Sciatic nerve (tissue), 2 donors: Measurements from ENCODE around the gene ANK2. TPM values are rescaled to one million over a fixed set of nuclear protein-coding genes. Genes with fewer than 3 reads are reported as not detected.

Source experiments
- ATAC-seq: fragments of 200-7000 bp; cut with Tn5 transposase; one replicate; pipeline ENCODE4 v1.9.1; 2020; ENCODE audit warnings: mild to moderate bottlenecking, moderate library complexity
- DNase-seq: peaks from one replicate; pipeline ENCODE4 v3.0.0-alpha.2; 2020; ENCODE audit warnings: low spot score
- intact Hi-C: fragments of 100-400 bp; cut with DNase I; formaldehyde crosslinking; loops from one replicate; pipeline ENCODE4 v1.14.2; 2022
- total RNA-seq: library from RNA; stranded (reverse); fragmentation: NEBNext Ultra II Directional; extraction: Animal tissue kit (Norgen Biotek cat#: 25700); gene quantifications from one replicate; pipeline ENCODE4 v1.2.1, GENCODE V29; 2021
- donor health status: DM: no; HTN: no; CAD: no.
- donor health status: DM: no; HTN: no; CAD: no.

The ANK2 gene
- total RNA-seq, 1 donor from 2014 or later: 121 TPM

DNA sequence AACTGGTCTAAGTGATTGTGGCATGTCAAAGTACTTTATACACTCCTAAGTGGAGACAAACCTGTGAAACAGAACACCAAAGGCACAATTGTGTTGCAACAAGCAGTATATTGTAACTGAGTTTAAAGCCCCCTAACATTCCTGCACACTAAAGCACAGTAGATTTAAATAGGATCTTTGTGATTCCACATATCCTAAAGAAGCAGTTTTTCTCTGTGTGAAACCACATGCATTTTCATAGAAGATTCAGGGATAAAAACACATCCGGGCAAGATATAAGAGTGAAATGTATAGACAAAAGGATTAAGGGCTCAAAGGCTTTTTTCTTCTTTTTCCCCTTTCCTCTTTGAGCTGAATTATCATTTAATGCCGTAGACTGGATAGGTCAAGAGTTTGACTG lies 82.2 kb downstream of the ANK2 start:
- intact Hi-C loops: no loop called here
- ATAC-seq (no peak), DNase-seq (no peak)

DNA sequence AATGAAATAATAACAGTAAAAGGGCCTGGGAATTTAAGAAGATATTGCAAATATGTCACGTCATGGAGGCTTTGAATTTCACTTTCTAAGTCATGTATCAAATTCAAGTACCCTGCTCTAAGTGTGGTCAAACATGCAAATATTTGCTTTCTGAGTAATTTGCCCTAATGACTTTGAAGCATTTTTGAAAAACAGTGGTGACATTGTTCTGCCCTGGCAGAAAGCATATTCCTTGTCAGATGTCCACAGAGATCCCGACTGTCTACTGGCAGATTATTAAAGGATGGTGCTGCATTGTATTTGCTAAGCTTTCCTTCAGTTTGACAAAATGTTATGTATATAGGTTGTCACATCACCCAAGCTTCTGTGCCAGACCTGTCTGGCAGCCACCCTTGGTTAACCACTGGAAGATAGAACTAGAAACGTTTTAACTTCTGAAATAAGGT lies 92.5 kb downstream of the ANK2 start:
- ATAC-seq (peak; percentile 79), DNase-seq (no peak)
- intact Hi-C loops: no loop called here

DNA sequence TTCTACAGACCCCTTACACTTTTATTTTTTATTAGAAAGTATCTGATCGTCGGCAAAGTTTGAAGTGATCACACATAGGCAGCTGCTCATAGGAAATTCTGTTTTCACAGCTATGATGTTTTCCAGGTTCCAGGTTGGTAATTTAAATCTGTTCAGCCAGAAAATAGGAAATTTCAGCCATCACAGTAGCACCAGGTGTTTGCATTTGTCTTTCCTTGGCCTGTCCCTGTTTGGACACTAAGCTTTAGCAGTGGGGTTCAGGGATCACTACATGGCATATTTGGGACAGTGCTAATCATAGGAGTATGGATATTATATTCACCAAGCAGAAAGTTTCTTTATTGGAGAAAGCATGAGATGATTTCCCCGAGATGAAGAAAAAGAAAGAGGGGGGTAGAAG lies 92.9 kb downstream of the ANK2 start:
- ATAC-seq: no peak
- no peak for DNase-seq
- intact Hi-C loops: no loop called here

DNA sequence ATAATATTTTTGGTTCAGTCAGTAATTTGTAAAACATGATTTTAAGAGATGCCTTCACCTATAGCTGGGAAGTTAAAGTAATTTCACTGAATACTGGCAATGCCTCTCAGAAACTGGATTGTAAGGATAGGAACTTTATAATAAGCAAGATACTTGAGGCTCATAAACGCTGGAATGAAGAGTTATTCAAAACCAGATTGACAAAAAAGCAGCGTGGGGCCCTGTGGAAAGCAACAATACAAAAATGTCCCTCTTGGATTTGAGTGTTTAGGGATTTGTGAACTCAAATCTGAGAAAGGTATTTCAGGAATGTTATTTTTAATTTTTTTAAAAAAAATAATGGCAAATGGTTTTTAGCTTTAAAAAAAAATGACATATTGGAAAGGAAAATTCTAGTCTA lies 94.6 kb downstream of the ANK2 start:
- DNase-seq: no peak
- intact Hi-C loops: no loop called here
- ATAC-seq: no peak

DNA sequence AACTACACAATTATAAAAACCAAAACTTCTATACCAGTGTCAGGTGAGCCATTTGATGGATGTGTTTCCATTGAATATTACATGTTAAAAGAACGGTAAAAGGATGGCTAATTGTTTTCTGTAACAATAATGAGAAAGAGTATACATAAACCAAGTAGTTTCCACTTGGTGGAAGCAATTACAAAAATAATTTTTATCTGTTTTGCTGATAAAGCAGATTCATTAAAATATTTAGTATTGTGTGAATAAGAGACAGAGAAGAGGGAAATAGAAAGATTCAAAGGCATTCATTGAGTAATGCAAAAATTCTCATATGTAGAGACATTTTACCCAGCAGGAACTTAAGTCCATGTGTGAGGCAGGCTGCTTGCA lies 95.7 kb downstream of the ANK2 start:
- no peak for ATAC-seq
- intact Hi-C loops: no loop called here

DNA sequence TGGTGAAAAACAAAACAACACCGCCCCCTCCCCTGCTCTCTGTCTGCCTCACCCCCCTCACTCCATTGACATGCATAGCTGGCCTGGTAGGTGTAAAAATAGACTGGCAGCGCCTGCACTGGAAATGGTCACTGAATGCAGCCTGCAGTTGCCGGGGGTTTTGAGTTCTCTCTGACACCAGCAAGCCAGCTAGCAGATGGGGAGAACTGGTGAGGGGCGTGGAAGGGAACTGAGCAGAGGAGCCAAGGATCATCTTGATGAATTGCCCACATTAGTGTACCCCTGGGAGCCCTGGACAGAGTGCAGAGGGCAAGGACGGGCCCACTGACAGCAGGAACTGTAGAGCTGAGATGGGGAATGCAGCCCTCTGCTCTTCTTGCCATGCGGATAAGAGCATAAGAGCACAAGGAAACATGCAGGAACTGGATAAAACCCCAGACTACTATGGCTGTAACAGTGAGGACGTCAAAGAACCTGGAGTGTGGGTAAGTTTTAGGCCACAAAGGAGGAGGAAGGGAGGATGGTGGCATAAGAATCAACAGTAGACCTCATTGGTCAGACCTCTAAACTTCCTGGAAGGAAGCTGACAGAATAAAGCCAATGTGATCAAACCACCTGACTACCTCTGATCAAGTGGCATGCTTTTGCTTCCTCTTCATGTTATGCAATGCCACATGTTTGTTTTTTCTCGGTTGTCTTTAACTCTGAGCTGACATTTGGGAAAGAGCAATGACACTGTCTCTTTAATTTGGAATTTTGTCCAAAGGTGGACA lies 96.3 kb downstream of the ANK2 start:
- intact Hi-C loops: no loop called here
- peak; percentile 52 for ATAC-seq

More for the DNA sequence above, 95.7 kb downstream of the ANK2 start:
- no peak for DNase-seq

DNA sequence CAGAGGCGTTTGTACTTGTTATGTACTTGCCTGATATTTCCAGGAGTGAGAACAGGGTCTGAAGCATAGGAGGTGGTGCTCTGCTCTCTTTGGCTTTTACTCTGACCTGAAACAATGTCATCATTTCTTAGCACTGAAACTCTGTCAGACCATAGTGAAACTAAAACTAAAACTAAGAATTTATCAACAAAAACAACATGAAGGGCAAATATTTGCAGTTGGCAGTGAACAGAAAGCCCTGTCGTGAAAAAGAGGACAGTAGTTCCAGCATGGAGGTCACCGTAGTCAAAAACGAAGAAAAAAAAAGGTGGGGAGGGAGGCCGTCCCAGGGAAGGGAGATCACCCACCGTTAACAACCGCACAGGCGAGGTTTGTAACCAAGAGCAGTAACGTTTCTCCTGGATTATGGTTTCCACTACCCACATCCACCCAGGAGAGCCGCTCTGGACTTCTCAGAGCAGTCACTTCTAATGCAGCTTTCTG lies 97.5 kb downstream of the ANK2 start:
- ATAC-seq (peak; percentile 68), DNase-seq (no peak)
- intact Hi-C loops: no loop called here

More for the DNA sequence above, 96.3 kb downstream of the ANK2 start:
- peak; percentile 60 for DNase-seq

DNA sequence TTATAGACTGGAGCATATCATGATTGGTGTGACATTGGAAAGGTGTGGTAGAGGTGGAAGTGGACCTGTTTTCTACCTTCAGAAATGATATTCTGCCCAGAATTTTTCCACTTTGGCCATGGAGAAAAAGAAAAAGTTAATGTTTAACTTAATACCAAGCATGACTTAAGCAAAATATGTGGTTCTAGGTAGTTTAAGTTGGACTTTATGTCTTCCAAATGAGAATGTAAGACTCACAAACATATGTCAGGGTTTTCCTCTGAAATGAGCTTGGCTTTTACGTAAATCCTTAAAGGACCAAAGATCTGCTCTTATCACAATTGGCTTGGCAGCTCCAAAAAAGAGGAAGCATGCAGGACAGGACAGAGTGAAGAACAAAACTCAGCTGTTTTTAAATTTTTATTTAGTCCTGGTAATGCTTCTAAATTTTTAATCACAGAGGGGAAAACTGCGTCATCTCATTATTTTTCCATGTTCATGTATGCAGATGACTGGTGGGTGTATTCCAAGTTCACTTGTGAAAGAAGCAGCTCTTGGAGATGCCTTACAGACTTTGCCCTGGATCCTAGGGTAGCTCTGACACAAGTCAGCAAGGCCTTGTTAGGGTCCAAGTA lies 98.2 kb downstream of the ANK2 start:
- ATAC-seq: peak; percentile 29
- no peak for DNase-seq
- intact Hi-C loops: no loop called here

DNA sequence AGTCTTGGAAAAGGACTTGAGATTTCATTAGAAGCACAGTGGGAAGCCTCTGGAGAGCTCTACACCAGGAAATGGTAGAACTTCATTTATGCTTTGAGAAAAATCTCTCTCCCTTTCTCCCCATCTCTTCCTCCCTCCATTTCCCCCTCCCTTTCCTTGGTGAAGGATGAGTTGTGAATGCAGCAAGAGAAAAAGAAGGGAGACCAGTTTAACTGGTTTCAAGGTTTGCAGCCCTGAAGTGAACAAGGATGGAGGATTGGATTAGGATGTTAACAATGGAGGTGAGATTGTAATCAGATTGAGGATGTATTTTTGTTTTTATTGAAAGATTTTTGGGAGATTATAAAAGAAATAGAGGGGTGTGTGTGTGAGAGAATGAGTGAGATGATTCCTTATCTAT lies 99.5 kb downstream of the ANK2 start:
- DNase-seq (no peak), ATAC-seq (no peak)
- intact Hi-C loops: no loop called here

DNA sequence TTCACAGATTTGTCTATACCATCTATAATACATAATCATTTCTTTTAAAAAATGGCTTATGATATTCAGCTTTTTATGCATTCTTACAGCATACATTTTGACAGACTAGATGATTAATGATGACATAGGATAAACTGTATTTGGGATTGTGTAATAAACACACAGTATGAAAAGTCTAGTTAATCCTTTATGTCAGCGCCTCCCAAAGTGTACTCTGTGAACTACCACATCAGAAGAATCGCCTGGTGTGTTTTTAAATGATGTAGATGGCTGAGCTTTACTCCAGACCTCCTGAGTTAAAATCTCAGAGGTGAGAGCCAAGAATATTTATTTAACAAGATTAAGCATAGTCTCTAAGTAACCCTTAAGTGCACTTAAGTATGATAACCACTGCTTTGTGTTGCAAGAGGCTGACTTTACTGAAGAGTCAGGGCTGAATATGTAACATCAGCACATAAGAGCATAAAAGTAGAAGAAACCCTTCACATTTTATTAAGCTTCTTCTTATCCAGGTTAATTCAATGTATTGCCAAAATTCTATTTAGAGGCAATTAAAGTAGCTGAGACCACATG lies 104.2 kb downstream of the ANK2 start:
- intact Hi-C loops: no loop called here
- ATAC-seq (no peak), DNase-seq (no peak)

DNA sequence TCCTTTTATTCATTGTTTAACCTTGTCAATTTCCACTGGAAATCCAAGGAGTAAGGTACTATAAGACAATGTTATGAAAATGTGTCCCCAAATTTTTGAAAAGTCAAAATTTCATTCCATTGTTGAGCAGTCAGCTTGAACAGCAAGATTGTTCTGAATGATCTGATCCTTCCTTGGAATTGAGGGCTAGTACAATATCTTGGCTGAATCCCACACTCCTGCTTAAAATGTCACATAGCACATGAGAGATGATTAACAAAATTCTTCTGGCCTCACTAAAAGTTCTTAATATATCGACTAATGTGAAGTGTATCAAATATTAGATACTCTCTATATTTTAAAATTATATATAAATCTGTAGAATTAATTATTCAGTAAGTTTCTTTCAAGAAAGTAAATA lies 104.8 kb downstream of the ANK2 start:
- DNase-seq (no peak), ATAC-seq (no peak)
- intact Hi-C loops: no loop called here

DNA sequence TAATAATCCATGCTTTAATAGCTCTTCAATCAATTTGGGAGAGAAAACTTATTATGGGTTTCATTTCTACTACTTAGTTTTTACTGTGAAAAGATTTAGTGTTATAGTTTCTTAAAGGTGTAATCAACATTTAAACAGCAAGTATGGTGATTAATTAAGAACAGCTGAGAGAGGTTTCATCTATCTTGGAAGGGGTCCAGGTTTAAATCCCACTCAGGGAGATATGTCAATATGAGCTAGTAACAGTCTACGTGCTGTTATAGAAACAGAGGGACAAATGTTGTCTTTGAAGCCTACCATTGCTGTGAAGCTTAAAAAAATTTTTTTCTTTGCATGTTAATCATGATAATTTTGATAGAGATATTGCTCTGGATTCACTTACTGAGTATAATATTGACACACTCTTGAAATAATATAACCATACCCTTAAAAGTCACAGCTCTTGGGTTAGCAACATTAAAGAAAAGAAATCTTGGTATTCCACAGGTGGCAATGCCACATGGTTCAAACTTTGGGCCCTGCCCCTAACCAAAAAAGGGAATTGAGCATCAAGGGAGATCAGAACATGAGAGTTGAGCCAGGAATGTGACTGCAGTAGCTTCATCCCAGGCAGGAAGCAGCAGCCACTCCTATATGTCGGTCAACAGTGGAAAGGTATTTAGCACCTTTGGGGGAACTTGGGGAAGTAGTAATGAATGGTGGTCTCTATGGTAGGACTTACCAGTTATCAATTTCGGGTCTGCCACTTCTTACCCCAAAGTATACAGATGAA lies 107.8 kb downstream of the ANK2 start:
- no peak for ATAC-seq

DNA sequence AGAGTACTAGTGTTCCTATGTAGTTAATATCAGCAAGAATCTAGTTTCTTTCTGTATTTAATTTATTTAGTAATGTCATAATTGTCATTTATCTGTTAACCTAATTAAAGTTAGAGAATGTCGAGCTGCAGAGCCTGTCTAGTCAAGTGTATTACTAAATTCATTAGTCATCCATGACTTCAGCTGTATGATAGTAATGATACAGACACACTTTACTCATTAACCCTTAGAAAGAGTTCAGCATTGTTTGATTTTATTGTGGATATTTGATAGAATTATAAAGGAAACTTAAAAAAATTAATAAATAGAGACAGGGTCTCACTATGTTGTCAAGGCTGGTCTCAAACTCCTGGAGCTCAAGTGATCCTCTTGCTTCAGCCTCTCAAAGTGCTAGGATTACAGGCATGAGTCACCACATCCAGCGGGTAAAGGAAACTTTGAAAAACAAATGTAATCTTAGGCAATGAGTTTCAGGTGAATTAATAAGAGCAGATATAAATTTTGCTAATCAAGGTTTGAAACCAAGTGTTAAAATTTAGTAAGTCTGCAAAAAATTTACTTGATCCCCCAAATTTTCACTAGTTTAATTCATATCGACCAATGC lies 110.6 kb downstream of the ANK2 start:
- intact Hi-C loops: no loop called here
- ATAC-seq (no peak), DNase-seq (no peak)

More for the DNA sequence above, 107.8 kb downstream of the ANK2 start:
- intact Hi-C loops: no loop called here
- DNase-seq: no peak

DNA sequence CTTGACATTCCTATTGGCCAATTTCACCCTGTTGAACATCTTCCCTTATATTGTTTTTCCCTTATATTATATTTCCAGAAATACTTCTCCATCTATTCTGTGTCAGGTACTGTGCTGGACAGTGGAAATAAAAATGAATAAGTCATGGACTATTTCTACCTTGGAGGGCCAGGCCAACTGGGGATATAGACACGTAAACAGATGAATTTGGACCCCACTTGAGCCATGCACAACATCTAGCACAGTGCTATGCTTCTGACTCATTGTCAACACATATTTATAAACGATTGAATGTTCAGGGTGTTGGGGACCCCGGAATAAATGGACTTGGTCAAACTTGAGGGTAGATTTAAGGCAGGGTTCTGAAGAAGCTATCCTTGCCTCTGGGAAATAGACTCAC lies 111.1 kb downstream of the ANK2 start:
- intact Hi-C loops: no loop called here
- ATAC-seq (no peak), DNase-seq (no peak)

DNA sequence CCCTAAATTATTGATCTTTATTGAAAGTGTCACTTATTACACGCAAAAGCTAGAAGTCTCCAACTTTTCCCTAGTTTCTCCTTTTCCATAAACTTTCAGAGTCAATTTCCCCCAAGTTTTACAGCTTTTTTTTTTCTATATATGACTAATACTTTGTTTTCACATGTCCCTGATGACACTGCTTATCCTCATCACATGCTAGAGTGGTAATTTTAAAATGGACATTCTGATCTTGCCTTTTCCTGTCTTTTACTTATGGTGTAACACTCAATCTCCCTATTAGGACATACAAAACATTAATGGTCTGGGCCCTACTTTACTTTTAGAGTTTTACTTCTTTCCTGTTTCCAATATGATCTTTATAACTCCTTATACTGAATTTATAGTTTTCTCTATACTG lies 112.6 kb downstream of the ANK2 start:
- intact Hi-C loops: no loop called here
- DNase-seq (no peak), ATAC-seq (peak; percentile 60)

DNA sequence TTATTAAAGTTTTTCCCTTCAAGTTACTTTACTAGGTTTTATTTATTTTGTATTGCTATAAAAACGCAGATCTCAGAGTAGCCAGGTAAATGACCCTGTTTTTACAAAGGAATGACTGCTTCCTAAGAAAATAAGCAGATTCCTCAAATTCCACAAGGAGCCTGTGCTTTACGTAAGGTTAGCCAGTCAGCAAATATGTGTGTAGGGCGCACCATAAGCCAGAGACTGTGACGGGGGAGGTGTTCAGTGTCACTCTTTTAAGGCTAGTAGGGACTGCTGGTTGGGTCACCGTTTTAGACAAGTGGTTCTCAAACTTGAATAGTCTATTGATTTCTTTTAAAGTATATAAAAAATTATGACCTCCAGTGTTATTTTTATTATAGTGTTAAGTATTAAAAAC lies 119.9 kb downstream of the ANK2 start:
- DNase-seq: no peak
- intact Hi-C loops: no loop called here
- ATAC-seq: no peak

DNA sequence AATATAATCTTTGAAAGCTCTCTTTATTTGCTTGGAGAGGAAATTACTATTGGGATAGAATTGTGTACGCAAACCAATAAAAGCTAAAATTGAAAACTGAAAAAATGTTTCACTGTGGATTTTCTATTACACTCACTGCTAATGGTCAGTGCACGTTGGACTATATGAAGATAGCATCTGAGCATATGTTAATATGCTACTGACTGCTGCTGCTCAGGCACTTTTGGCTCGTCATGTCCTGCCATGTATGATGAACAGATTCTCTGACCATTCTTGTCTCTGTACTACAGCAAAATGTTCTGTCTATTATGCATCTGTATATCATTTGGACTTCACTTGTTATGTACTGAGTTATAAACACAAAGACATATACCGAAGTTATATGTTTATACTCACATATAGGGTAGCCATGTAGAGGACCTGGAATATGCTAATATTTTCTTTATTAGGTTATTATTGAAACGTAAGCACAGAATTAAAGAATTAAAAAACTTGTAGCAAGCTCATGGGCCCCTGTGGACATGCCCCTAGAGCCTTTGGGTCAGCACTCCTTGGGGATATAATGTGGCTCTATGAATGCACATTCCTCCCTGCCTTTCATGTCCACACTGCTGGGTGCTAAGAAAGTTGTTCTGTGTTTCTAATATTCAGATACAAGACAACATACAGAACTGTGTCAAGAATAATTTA lies 120.8 kb downstream of the ANK2 start:
- ATAC-seq: peak; percentile 45
- intact Hi-C loops: no loop called here
- DNase-seq: no peak

DNA sequence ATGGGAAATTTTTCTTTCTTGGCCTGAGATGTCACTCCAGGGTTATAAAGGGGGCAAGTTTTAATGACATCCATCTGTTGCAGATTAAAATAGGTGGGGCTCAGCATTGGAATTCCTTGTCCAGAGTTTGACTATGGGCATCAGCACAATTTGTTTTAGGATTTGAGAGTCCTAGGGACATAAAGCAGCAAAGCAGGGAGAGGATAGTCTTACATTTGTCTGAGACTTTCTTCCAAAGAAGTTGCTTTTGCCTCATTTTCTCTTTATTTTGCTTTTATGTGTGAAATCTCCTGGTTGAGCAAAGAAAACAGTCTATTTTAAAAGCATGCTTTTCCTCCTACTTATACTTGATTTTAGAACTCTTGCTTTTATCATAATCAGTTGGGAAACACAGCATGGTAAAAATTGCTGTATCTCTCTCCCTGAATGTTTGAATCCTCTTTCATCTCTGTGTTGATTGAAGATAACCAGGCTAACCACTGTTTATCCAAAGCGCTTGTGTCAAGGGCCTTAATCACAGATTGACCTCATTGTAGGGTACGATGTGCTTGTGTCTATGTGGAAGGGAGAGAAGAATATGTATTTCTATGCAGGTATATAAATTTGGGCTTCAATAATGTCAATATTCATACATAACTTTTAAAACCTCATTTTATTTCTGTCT lies 121.5 kb downstream of the ANK2 start:
- no peak for DNase-seq
- ATAC-seq: peak; percentile 59
- intact Hi-C loops: no loop called here
